HCT116 (cell line): ENCODE measurements around the gene OR1F1. TPM values are rescaled to one million over a fixed set of nuclear protein-coding genes. Genes with fewer than 3 reads are reported as not detected.

Experiments
- ATAC-seq: fragments of 200-7000 bp; cut with Tn5 transposase; 2 replicates; pipeline ENCODE4 v1.9.1; 2020; ENCODE audit warnings: mild to moderate bottlenecking, moderate library complexity
- BruUV-seq: library from RNA; stranded (reverse); fragments of 400-500 nt; replicated peaks from 2 replicates; lab custom pipeline; 2021; lab: Mats Ljungman, UMichigan
- CTCF ChIA-PET: fragments of 300-600 bp; sonication (Branson Sonifier 250); formaldehyde crosslinking; loops from one replicate; lab custom pipeline; 2021; ENCODE audit warnings: antibody characterized with exemption; lab: Charles Lee
- POLR2A ChIA-PET: fragments of 300-600, 350-600 bp; sonication (Branson Sonifier 250); formaldehyde crosslinking; loops from one replicate; lab custom pipeline; 2021; ENCODE audit warnings: antibody characterized with exemption; lab: Charles Lee
- RAD21 ChIA-PET, 2 experiments: fragments of 300-600 bp; sonication (Branson Sonifier 250); formaldehyde crosslinking; loops; one replicate each; lab custom pipeline; 2023; ENCODE audit warnings: low total read pairs in 2 of 2; ENCODE audit not compliant: uncharacterized antibody in 2 of 2, unreplicated experiment in 2 of 2, low non-redundant PET in 1 of 2; lab: Charles Lee
- DNase-seq: peaks from one replicate; pipeline ENCODE4 v3.0.0-alpha.2; 2010; ENCODE audit warnings: low read depth, low spot score
- H2AFZ ChIP-seq: fragments of 200-600 bp; shearing (Covaris generic), sonication (generic); 2 replicates; pipeline ENCODE4 v1.6.1; 2017; ENCODE audit warnings: low read depth, mixed run types, mixed read lengths, antibody characterized with exemption, low read length; ENCODE audit not compliant: poor library complexity, severe bottlenecking
- H3K27ac ChIP-seq: 2 replicates; pipeline ENCODE4 v1.5.1; 2012; ENCODE audit warnings: low read depth, low read length
- H3K27me3 ChIP-seq: fragments of 200-600 bp; sonication (generic); 2 replicates; pipeline ENCODE4 v1.6.1; 2016; ENCODE audit warnings: mixed run types, low read length, mixed read lengths; ENCODE audit not compliant: insufficient read depth
- H3K36me3 ChIP-seq, 2 experiments: fragments of 200-500 bp in 1 of 2; fragments of 200-600 bp in 1 of 2; sonication (Bioruptor generic) in 1 of 2; sonication (generic) in 1 of 2; 2 replicates each; pipeline versions ENCODE4 v1.5.1 to v1.6.1; 2014 to 2016; ENCODE audit warnings: low read length in 2 of 2, inconsistent platforms in 1 of 2, mixed read lengths in 1 of 2, mixed run types in 1 of 2; ENCODE audit not compliant: insufficient read depth in 2 of 2, control insufficient read depth in 1 of 2
- H3K4me1 ChIP-seq, 2 experiments: fragments of 200-600 bp in 1 of 2; sonication (generic) in 1 of 2; 2 replicates each; pipeline versions ENCODE4 v1.5.1 to v1.6.1; 2012 to 2017; ENCODE audit warnings: low read length in 2 of 2, inconsistent platforms in 1 of 2, mild to moderate bottlenecking in 1 of 2, mixed read lengths in 1 of 2, mixed run types in 1 of 2, moderate library complexity in 1 of 2; ENCODE audit not compliant: insufficient read depth in 2 of 2, control insufficient read depth in 1 of 2
- H3K4me2 ChIP-seq: fragments of 200-600 bp; sonication (generic); 2 replicates; pipeline ENCODE4 v1.6.1; 2017; ENCODE audit warnings: mixed run types, low read length, mixed read lengths
- H3K4me3 ChIP-seq, 2 experiments: fragments of 200-600 bp in 1 of 2; sonication (generic) in 1 of 2; replicated peaks in 1 of 2; 2 replicates each; pipeline ENCODE4 v1.5.1; 2011 to 2016; ENCODE audit warnings: low read length in 2 of 2, control low read depth in 1 of 2, low read depth in 1 of 2, mild to moderate bottlenecking in 1 of 2, mixed read lengths in 1 of 2, mixed run types in 1 of 2
- H3K79me2 ChIP-seq: fragments of 200-600 bp; sonication (generic); 2 replicates; pipeline ENCODE4 v1.6.1; 2017; ENCODE audit warnings: mild to moderate bottlenecking, mixed run types, low read length, moderate library complexity, mixed read lengths; ENCODE audit not compliant: insufficient read depth
- H3K9ac ChIP-seq: fragments of 200-600 bp; sonication (generic); 2 replicates; pipeline ENCODE4 v1.6.1; 2016; ENCODE audit warnings: low read length, mixed read lengths
- H3K9me2 ChIP-seq: fragments of 200-600 bp; sonication (generic), shearing (Covaris generic); 2 replicates; pipeline ENCODE4 v1.6.1; 2017; ENCODE audit warnings: mixed run types, mild to moderate bottlenecking, moderate library complexity; ENCODE audit not compliant: insufficient read depth
- H3K9me3 ChIP-seq, 2 experiments: fragments of 200-500 bp in 1 of 2; fragments of 200-600 bp in 1 of 2; sonication (Bioruptor generic) in 1 of 2; sonication (generic) in 1 of 2; 2 replicates each; pipeline ENCODE4 v1.6.1; 2014 to 2017; ENCODE audit warnings: low read length in 2 of 2, mixed read lengths in 2 of 2, inconsistent platforms in 1 of 2, low read depth in 1 of 2, mild to moderate bottlenecking in 1 of 2, mixed run types in 1 of 2, moderate library complexity in 1 of 2; ENCODE audit not compliant: control insufficient read depth in 1 of 2, insufficient read depth in 1 of 2
- H4K20me1 ChIP-seq: fragments of 200-600 bp; sonication (generic), shearing (Covaris generic); 2 replicates; pipeline ENCODE4 v1.6.1; 2017; ENCODE audit warnings: mixed run types, mild to moderate bottlenecking, moderate library complexity; ENCODE audit not compliant: insufficient read depth
- CEBPB ChIP-seq: IDR thresholded peaks from 2 replicates; pipeline ENCODE4 v1.6.1; 2012; ENCODE audit warnings: low read depth
- EZH2 ChIP-seq: fragments of 200-600 bp; sonication (generic); IDR thresholded peaks from 2 replicates; pipeline ENCODE4 v1.6.1; 2017; ENCODE audit warnings: antibody characterized with exemption, mixed run types
- EZH2phosphoT487 ChIP-seq: fragments of 200-600 bp; IDR thresholded peaks from 2 replicates; pipeline ENCODE4 v1.6.1; 2018; ENCODE audit warnings: antibody characterized with exemption, borderline replicate concordance
- FOSL1 ChIP-seq: IDR thresholded peaks from 2 replicates; pipeline ENCODE4 v1.6.1; 2012; ENCODE audit warnings: low read depth
- MAX ChIP-seq: IDR thresholded peaks from 2 replicates; pipeline ENCODE4 v1.6.1; 2012
- POLR2A ChIP-seq: IDR thresholded peaks from 2 replicates; pipeline ENCODE4 v1.7.0; 2011; ENCODE audit warnings: borderline replicate concordance; ENCODE audit not compliant: insufficient read depth, insufficient read length; ENCODE audit errors: extremely low read depth
- POLR2AphosphoS5 ChIP-seq: IDR thresholded peaks from 2 replicates; pipeline ENCODE4 v1.6.1; 2011; ENCODE audit warnings: mild to moderate bottlenecking, low read depth, low read length, moderate library complexity
- RAD21 ChIP-seq: IDR thresholded peaks from 2 replicates; pipeline ENCODE4 v1.6.1; 2012; ENCODE audit warnings: low read depth, mild to moderate bottlenecking
- REST ChIP-seq: IDR thresholded peaks from 2 replicates; pipeline ENCODE4 v1.6.1; 2012; ENCODE audit warnings: low read depth
- SIN3A ChIP-seq: IDR thresholded peaks from 2 replicates; pipeline ENCODE4 v1.6.1; 2012; ENCODE audit warnings: low read depth
- SP1 ChIP-seq: IDR thresholded peaks from 2 replicates; pipeline ENCODE4 v1.6.1; 2012; ENCODE audit warnings: low read depth
- TCF7L2 ChIP-seq: IDR thresholded peaks from 2 replicates; pipeline ENCODE4 v1.7.0; 2011; ENCODE audit warnings: borderline replicate concordance, inconsistent platforms; ENCODE audit not compliant: insufficient read depth, insufficient read length; ENCODE audit errors: extremely low read depth
- YY1 ChIP-seq: IDR thresholded peaks from 2 replicates; pipeline ENCODE4 v1.6.1; 2011; ENCODE audit warnings: low read length, low read depth, moderate library complexity, mild to moderate bottlenecking; ENCODE audit not compliant: insufficient replicate concordance; ENCODE audit errors: extremely low read depth
- ZBTB33 ChIP-seq: IDR thresholded peaks from 2 replicates; pipeline ENCODE4 v1.6.1; 2011; ENCODE audit warnings: mild to moderate bottlenecking, low read length, moderate library complexity; ENCODE audit not compliant: insufficient replicate concordance; ENCODE audit errors: extremely low read depth
- ZFX ChIP-seq: fragments of 450-650 bp; IDR thresholded peaks from 2 replicates; pipeline ENCODE4 v1.6.1; 2017
- intact Hi-C: fragments of 100-400 bp; cut with micrococcal nuclease; formaldehyde crosslinking; loops from 2 replicates; pipeline ENCODE4 v1.10.0; 2022
- total RNA-seq: library from RNA; stranded (reverse); gene quantifications from one replicate; pipeline ENCODE4 v1.2.1, GENCODE V29; 2021; ENCODE audit not compliant: unreplicated experiment

Gene OR1F1
- total RNA-seq, 1 experiment from 2014 or later: not detected

- no peak for ATAC-seq
- H3K4me3 ChIP-seq: no peak overlapping the region
- no peak overlapping the region for H3K9ac ChIP-seq
- peaks cover 0 to 4% of the 10 kb centered on the region in 2 experiments; a peak in 1 of 4 replicates for H3K4me1 ChIP-seq
- RAD21 ChIA-PET: no interaction called here
- H3K9me3 ChIP-seq: peaks cover 3% of the 10 kb centered on the region in 2 experiments; a peak in 2 of 4 replicates
- TF ChIP-seq RAD21 (no peak), ZFX (no peak), MAX (no peak), TCF7L2 (no peak), REST (no peak)
- TF ChIP-seq, all 23 proteins: peak for 0
- ChIA-PET CTCF (no interaction called here), POLR2A (no interaction called here)
- no peak overlapping the region for H3K27ac ChIP-seq
- no peak overlapping the region for H3K4me2 ChIP-seq
- no peaks in the 10 kb centered on the region for H3K27me3 ChIP-seq
- H3K79me2 ChIP-seq: no peaks in the 10 kb centered on the region
- no peak for DNase-seq
- BruUV-seq: no TSS peak
- H3K36me3 ChIP-seq: no peaks in the 10 kb centered on the region
- H4K20me1 ChIP-seq: no peaks in the 10 kb centered on the region
- no peak overlapping the region for H2AFZ ChIP-seq
- intact Hi-C loops: no loop called here
- H3K9me2 ChIP-seq: no peaks in the 10 kb centered on the region
Measured at GRCh38 chr16:3243882-3244281, 55.9 kb downstream of the OR1F1 start.

GRCh38 chr16:3246002-3246401, 58.0 kb downstream of the OR1F1 start:
- H3K9me2 ChIP-seq: no peaks in the 10 kb centered on the region
- no peak overlapping the region for H3K27ac ChIP-seq
- ChIA-PET RAD21 (no interaction called here), CTCF (no interaction called here), POLR2A (no interaction called here)
- H4K20me1 ChIP-seq: no peaks in the 10 kb centered on the region
- H3K9ac ChIP-seq: no peak overlapping the region
- intact Hi-C loops: no loop called here
- no peak for DNase-seq
- no peaks in the 10 kb centered on the region for H3K36me3 ChIP-seq
- H3K4me3 ChIP-seq: no peak overlapping the region
- ATAC-seq: no peak
- BruUV-seq: no TSS peak
- no peaks in the 10 kb centered on the region for H3K27me3 ChIP-seq
- no peaks in the 10 kb centered on the region for H3K79me2 ChIP-seq
- no peak overlapping the region for H2AFZ ChIP-seq
- peaks cover 0 to 4% of the 10 kb centered on the region in 2 experiments; a peak in 1 of 4 replicates for H3K4me1 ChIP-seq
- H3K9me3 ChIP-seq: peaks cover 3% of the 10 kb centered on the region in 2 experiments; a peak in 2 of 4 replicates
- H3K4me2 ChIP-seq: no peak overlapping the region
- TF ChIP-seq POLR2A (no peak), FOSL1 (no peak), CEBPB (no peak), POLR2AphosphoS5 (no peak), YY1 (no peak), SIN3A (no peak), SP1 (no peak), RAD21 (no peak), EZH2phosphoT487 (no peak), ZBTB33 (no peak), EZH2 (no peak), TCF7L2 (no peak)
